ENCODE results near the gene KLK13.

KLK13 gene

DNA sequence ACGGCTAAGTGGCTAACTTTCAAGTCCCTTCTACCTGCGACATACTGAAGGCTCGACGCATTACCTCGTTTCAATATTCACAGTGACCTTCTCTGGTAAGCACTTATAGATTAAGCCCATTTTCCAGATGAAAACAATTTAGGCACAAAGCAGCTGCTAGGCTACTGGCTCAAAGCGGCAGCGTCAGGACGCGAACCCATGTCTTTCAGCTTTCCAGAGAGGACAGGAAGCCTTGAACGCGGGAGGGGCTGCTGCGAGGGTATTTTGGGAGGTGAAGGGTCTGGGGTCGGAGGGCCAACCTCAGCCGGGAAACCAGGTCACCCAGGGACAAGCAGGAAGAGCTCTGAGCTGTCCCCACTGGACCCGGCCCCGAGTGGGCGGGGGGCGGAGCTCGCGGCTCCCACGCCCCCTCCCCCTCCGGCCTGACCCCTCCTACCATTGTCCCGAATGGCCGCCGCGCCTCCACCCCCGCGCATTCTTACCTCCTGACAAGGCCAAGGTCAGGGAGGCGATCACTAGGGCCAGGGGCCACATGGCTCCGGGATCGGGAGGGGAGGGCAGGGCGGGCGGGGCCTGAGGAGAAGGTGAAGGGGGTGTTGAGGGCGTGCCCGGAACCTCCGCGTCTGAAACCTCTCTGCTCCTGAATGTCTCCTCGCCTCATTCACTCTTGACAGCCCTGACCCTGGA is at the start of gene KLK13:
KLK13 (minus strand) TSS at position 559 of the 687 bp plus-strand sequence; CDS start at position 534, 25 bp downstream.
- Histone ChIP-seq H3K4me1 (ENCODE audit: control insufficient read depth, insufficient read depth, low read length) (peaks cover 5% of the 10 kb centered on the region), H3K36me3 (ENCODE audit: control insufficient read depth, insufficient read depth, low read length) (no peaks in the 10 kb centered on the region), H3K4me3 (ENCODE audit: low read depth, low read length) (peak within 1 kb of the TSS; percentile 82), H3K9ac (ENCODE audit: low read depth, low read length) (no peak within 1 kb of the TSS), H3K27me3 (ENCODE audit: control insufficient read depth, insufficient read depth, low read length) (peaks cover 2% of the 10 kb centered on the region), H3K9me3 (ENCODE audit: control insufficient read depth, insufficient read depth, low read length) (no peaks in the 10 kb centered on the region)

DNA sequence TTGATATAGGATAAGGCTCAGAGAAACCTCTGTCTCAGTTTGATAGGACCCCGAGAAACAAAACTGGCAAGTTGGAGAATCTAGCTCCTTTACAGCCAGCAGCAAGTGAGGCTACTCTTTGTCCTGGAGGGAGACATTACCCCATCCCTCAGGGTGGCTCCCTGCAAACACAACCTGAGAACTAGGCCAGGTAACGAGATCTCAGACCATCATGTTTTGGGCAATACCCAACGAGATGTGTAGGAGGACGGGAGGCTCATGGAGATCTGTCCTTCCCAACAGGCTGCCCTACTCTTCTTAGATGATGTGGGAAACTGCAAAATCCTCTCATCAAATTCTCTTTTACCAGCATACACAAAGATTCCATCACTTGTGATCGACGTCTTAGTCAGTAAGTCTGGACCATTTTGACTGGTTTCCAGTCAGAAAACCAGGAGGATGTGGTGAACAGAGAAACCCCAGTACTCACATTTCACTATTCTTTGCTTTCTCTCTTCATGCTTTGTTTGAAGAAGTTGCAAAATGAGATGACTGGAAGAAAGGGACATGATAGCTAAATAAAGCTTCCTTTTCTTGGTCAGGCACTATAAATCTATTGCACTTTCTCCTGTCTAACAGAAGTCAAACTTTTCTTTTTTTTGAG is 49.3 kb upstream of the KLK13 start:
- Histone ChIP-seq H3K9ac (ENCODE audit: low read depth, low read length) (no peak overlapping the region), H3K4me3 (ENCODE audit: low read depth, low read length) (no peak overlapping the region), H3K36me3 (ENCODE audit: control insufficient read depth, insufficient read depth, low read length) (no peaks in the 10 kb centered on the region), H3K27me3 (ENCODE audit: control insufficient read depth, insufficient read depth, low read length) (peaks cover 22% of the 10 kb centered on the region), H3K4me1 (ENCODE audit: control insufficient read depth, insufficient read depth, low read length) (no peaks in the 10 kb centered on the region), H3K9me3 (ENCODE audit: control insufficient read depth, insufficient read depth, low read length) (no peaks in the 10 kb centered on the region)

GRCh38 chr19:51111606-51112005 is 46.7 kb upstream of the KLK13 start:
- Histone ChIP-seq H3K27me3 (ENCODE audit: control insufficient read depth, insufficient read depth, low read length) (peaks cover 25% of the 10 kb centered on the region), H3K9ac (ENCODE audit: low read depth, low read length) (no peak overlapping the region), H3K36me3 (ENCODE audit: control insufficient read depth, insufficient read depth, low read length) (no peaks in the 10 kb centered on the region), H3K9me3 (ENCODE audit: control insufficient read depth, insufficient read depth, low read length) (no peaks in the 10 kb centered on the region), H3K4me3 (ENCODE audit: low read depth, low read length) (no peak overlapping the region), H3K4me1 (ENCODE audit: control insufficient read depth, insufficient read depth, low read length) (peaks cover 2% of the 10 kb centered on the region)

- Histone ChIP-seq H3K4me1 (ENCODE audit: control insufficient read depth, insufficient read depth, low read length) (peaks cover 2% of the 10 kb centered on the region), H3K36me3 (ENCODE audit: control insufficient read depth, insufficient read depth, low read length) (no peaks in the 10 kb centered on the region), H3K9me3 (ENCODE audit: control insufficient read depth, insufficient read depth, low read length) (no peaks in the 10 kb centered on the region), H3K4me3 (ENCODE audit: low read depth, low read length) (no peak overlapping the region), H3K9ac (ENCODE audit: low read depth, low read length) (no peak overlapping the region), H3K27me3 (ENCODE audit: control insufficient read depth, insufficient read depth, low read length) (peaks cover 25% of the 10 kb centered on the region)
Measured at GRCh38 chr19:51110666-51110971, 45.7 kb upstream of the KLK13 start.

DNA sequence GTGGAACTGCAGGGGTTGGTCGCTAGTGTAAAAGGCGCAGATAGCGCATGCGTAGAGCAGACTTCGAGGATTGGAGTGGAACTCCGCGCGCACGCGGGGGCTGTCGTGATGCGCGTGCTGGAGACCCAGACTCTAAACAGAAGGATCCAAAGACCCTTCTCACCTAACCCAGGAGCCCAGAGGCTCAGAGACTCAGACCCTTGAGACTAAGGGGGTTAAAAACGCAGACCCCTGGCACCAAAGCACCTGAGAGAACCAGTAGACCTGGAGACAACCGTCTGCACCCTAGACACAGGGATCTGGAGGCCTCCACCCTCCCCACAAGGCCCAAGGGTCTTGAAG is 43.9 kb upstream of the KLK13 start:
- H3K4me3 ChIP-seq (ENCODE audit: low read depth, low read length): peak overlapping the region; percentile 96
- H3K27me3 ChIP-seq (ENCODE audit: control insufficient read depth, insufficient read depth, low read length): peaks cover 21% of the 10 kb centered on the region
- no peak overlapping the region for H3K9ac ChIP-seq (ENCODE audit: low read depth, low read length)
- no peaks in the 10 kb centered on the region for H3K36me3 ChIP-seq (ENCODE audit: control insufficient read depth, insufficient read depth, low read length)
- H3K4me1 ChIP-seq (ENCODE audit: control insufficient read depth, insufficient read depth, low read length): peaks cover 2% of the 10 kb centered on the region
- H3K9me3 ChIP-seq (ENCODE audit: control insufficient read depth, insufficient read depth, low read length): no peaks in the 10 kb centered on the region

- H3K4me1 ChIP-seq (ENCODE audit: control insufficient read depth, insufficient read depth, low read length): peaks cover 2% of the 10 kb centered on the region
- H3K9ac ChIP-seq (ENCODE audit: low read depth, low read length): peak within 1 kb of the TSS; percentile 24
- no peaks in the 10 kb centered on the region for H3K36me3 ChIP-seq (ENCODE audit: control insufficient read depth, insufficient read depth, low read length)
- H3K4me3 ChIP-seq (ENCODE audit: low read depth, low read length): peak within 1 kb of the TSS; percentile 96
- H3K27me3 ChIP-seq (ENCODE audit: control insufficient read depth, insufficient read depth, low read length): peaks cover 21% of the 10 kb centered on the region
- H3K9me3 ChIP-seq (ENCODE audit: control insufficient read depth, insufficient read depth, low read length): no peaks in the 10 kb centered on the region
Measured at GRCh38 chr19:51108066-51108804, 43.3 kb upstream of the KLK13 start, which contains the start of gene CTU1. TSS of gene CTU1 (minus strand) at chr19:51108409. CDS start at chr19:51104569, 3,840 bp downstream.

DNA sequence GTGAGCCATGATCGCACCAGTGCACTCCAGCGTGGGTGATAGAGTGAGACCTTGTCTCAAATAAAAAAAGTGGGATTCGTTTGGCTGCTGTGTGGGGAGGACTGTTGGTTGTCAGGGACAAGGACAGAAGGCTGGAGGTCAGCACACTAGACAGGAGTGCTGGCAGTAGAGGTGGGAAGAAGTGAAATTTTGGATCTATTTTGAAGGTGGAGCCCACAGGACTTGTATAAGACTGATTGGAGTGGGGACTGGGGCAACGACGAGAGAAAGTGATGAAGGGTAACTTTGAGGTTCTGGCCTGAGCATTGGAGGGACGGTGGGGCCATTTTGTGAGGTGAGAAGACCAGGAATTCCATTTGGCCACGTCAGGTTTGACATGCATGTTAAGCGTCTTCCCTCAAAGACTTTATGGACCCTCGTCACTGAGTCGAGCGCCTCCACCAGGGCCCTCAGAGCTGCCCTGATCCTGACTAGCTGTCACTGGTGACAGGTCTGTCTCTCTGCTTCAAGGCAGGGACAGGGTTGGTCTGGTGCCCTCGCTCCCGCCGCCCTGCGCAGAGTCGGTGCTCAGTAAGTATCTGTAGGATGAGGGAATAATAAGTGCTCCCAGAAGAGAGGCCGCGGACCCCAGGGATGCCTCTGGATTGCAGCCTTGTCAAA is 42.6 kb upstream of the KLK13 start:
- no peak overlapping the region for H3K9ac ChIP-seq (ENCODE audit: low read depth, low read length)

GRCh38 chr19:51103926-51104341 is 39.0 kb upstream of the KLK13 start:
- Histone ChIP-seq H3K9me3 (ENCODE audit: control insufficient read depth, insufficient read depth, low read length) (no peaks in the 10 kb centered on the region), H3K4me1 (ENCODE audit: control insufficient read depth, insufficient read depth, low read length) (peaks cover 8% of the 10 kb centered on the region), H3K36me3 (ENCODE audit: control insufficient read depth, insufficient read depth, low read length) (peaks cover 3% of the 10 kb centered on the region), H3K4me3 (ENCODE audit: low read depth, low read length) (no peak overlapping the region), H3K27me3 (ENCODE audit: control insufficient read depth, insufficient read depth, low read length) (peaks cover 2% of the 10 kb centered on the region), H3K9ac (ENCODE audit: low read depth, low read length) (no peak overlapping the region)

More for the DNA sequence above, 42.6 kb upstream of the KLK13 start:
- H3K9me3 ChIP-seq (ENCODE audit: control insufficient read depth, insufficient read depth, low read length): no peaks in the 10 kb centered on the region
- peak overlapping the region; percentile 96 for H3K4me3 ChIP-seq (ENCODE audit: low read depth, low read length)
- peaks cover 15% of the 10 kb centered on the region for H3K27me3 ChIP-seq (ENCODE audit: control insufficient read depth, insufficient read depth, low read length)
- H3K36me3 ChIP-seq (ENCODE audit: control insufficient read depth, insufficient read depth, low read length): no peaks in the 10 kb centered on the region
- peaks cover 2% of the 10 kb centered on the region for H3K4me1 ChIP-seq (ENCODE audit: control insufficient read depth, insufficient read depth, low read length)

DNA sequence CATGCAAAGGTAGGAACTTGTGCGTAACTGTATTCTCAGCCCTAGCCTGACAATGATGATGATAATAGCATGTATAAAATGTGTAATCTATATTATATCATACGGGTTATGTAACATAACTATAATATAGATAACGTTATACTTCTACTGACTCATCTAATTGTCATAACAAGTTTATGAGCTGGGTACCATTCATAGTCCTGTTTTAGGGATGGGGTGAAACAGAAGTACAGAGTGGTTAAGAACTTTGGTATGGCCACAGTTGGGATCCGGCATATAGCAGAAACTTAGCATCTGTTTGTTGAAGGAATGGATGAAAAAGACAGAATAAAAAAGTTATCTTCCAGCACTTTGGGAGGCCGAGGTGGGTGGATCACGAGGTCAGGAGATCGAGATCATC is 38.1 kb upstream of the KLK13 start:
- Histone ChIP-seq H3K4me3 (ENCODE audit: low read depth, low read length) (no peak overlapping the region), H3K9me3 (ENCODE audit: control insufficient read depth, insufficient read depth, low read length) (no peaks in the 10 kb centered on the region), H3K9ac (ENCODE audit: low read depth, low read length) (no peak overlapping the region), H3K27me3 (ENCODE audit: control insufficient read depth, insufficient read depth, low read length) (no peaks in the 10 kb centered on the region), H3K36me3 (ENCODE audit: control insufficient read depth, insufficient read depth, low read length) (peaks cover 3% of the 10 kb centered on the region), H3K4me1 (ENCODE audit: control insufficient read depth, insufficient read depth, low read length) (peaks cover 8% of the 10 kb centered on the region)

GRCh38 chr19:51101171-51101865 is 36.4 kb upstream of the KLK13 start:
- no peaks in the 10 kb centered on the region for H3K27me3 ChIP-seq (ENCODE audit: control insufficient read depth, insufficient read depth, low read length)
- H3K4me1 ChIP-seq (ENCODE audit: control insufficient read depth, insufficient read depth, low read length): peaks cover 9% of the 10 kb centered on the region
- no peak overlapping the region for H3K4me3 ChIP-seq (ENCODE audit: low read depth, low read length)
- no peaks in the 10 kb centered on the region for H3K9me3 ChIP-seq (ENCODE audit: control insufficient read depth, insufficient read depth, low read length)
- no peak overlapping the region for H3K9ac ChIP-seq (ENCODE audit: low read depth, low read length)
- H3K36me3 ChIP-seq (ENCODE audit: control insufficient read depth, insufficient read depth, low read length): peaks cover 3% of the 10 kb centered on the region

GRCh38 chr19:51100601-51101000 is 35.7 kb upstream of the KLK13 start:
- Histone ChIP-seq H3K4me1 (ENCODE audit: control insufficient read depth, insufficient read depth, low read length) (peaks cover 9% of the 10 kb centered on the region), H3K27me3 (ENCODE audit: control insufficient read depth, insufficient read depth, low read length) (no peaks in the 10 kb centered on the region), H3K9me3 (ENCODE audit: control insufficient read depth, insufficient read depth, low read length) (no peaks in the 10 kb centered on the region), H3K9ac (ENCODE audit: low read depth, low read length) (no peak overlapping the region), H3K36me3 (ENCODE audit: control insufficient read depth, insufficient read depth, low read length) (peaks cover 3% of the 10 kb centered on the region), H3K4me3 (ENCODE audit: low read depth, low read length) (no peak overlapping the region)
